Mononuclear cell (primary cell): ENCODE data around the gene PALLD. TPM values are rescaled to one million over a fixed set of nuclear protein-coding genes. Genes with fewer than 3 reads are reported as not detected.

Experiments
- total RNA-seq: library from RNA; depleted of rRNA; stranded (reverse); fragments of >200 nt; gene quantifications from one replicate; pipeline ENCODE4 v1.2.3, GENCODE V29; 2012

The PALLD gene
- total RNA-seq, 1 donor = 1.8 TPM

Other genes with a start within 250 kb of the PALLD start
- gene DDX60, start 178.3 kb upstream of the PALLD start, total RNA-seq = 15.4 TPM
- gene DDX60L, start 16.6 kb upstream of the PALLD start, total RNA-seq = 33.9 TPM